GM12878 (cell line): ENCODE data around the gene TMEM184C. TPM values are rescaled to one million over a fixed set of nuclear protein-coding genes. Genes with fewer than 3 reads are reported as not detected.

ENCODE experiments used
- ATAC-seq: fragments of 200-7000 bp; cut with Tn5 transposase; 3 replicates; pipeline ENCODE4 v1.9.1; 2020; ENCODE audit warnings: mild to moderate bottlenecking, moderate library complexity
- BruUV-seq: library from RNA; stranded (reverse); fragments of 400-500 nt; replicated peaks from 2 replicates; lab custom pipeline; 2021; lab: Mats Ljungman, UMichigan
- CTCF ChIA-PET: fragments of 300-600 bp; sonication (Branson Sonifier 250); formaldehyde crosslinking; extraction: SDS; loops from one replicate; lab custom pipeline; 2021; ENCODE audit warnings: inconsistent platforms; lab: Yijun Ruan, JAX
- POLR2A ChIA-PET: fragments of 350-600 bp; formaldehyde crosslinking; extraction: SDS; loops from one replicate; lab custom pipeline; 2021; ENCODE audit warnings: inconsistent platforms; lab: Charles Lee
- RAD21 ChIA-PET: fragments of 300-600 bp; sonication (Branson Sonifier 250); formaldehyde crosslinking; loops from one replicate; lab custom pipeline; 2023; ENCODE audit warnings: antibody characterized with exemption; ENCODE audit not compliant: unreplicated experiment; lab: Charles Lee
- SMC1A ChIA-PET: fragments of 300-600 bp; sonication (Branson Sonifier 250); formaldehyde crosslinking; loops from one replicate; lab custom pipeline; 2023; ENCODE audit not compliant: unreplicated experiment, uncharacterized antibody; lab: Charles Lee
- DNase-seq: peaks from one replicate; pipeline ENCODE4 v3.0.0-alpha.2; 2011; ENCODE audit warnings: low read depth, low spot score
- FAIRE-seq: peaks from 3 replicates; lab custom pipeline; 2011; peaks lifted over from hg19 to GRCh38; lab: Jason Lieb, UNC
- H2AFZ ChIP-seq: 2 replicates; pipeline ENCODE4 v1.6.0; 2011; ENCODE audit warnings: low read depth, low read length, control low read depth; ENCODE audit not compliant: control insufficient read depth
- H3K27ac ChIP-seq: 2 replicates; pipeline ENCODE4 v1.5.1; 2011; ENCODE audit warnings: control low read depth; ENCODE audit not compliant: control insufficient read depth, insufficient read depth
- H3K27me3 ChIP-seq, 2 experiments: replicated peaks in 1 of 2; 2 replicates each; pipeline versions ENCODE4 v1.6.0 to v1.6.1; 2011; ENCODE audit warnings: low read length in 1 of 2; ENCODE audit not compliant: control insufficient read depth in 2 of 2, insufficient read depth in 2 of 2
- H3K36me3 ChIP-seq, 2 experiments: 2 replicates each; pipeline ENCODE4 v1.5.1; 2011; ENCODE audit warnings: low read length in 1 of 2; ENCODE audit not compliant: control insufficient read depth in 2 of 2, insufficient read depth in 2 of 2
- H3K4me1 ChIP-seq: 2 replicates; pipeline ENCODE4 v1.6.1; 2011; ENCODE audit warnings: mild to moderate bottlenecking, low read length, moderate library complexity, mixed read lengths; ENCODE audit not compliant: control insufficient read depth, insufficient read depth
- H3K4me2 ChIP-seq: 2 replicates; pipeline ENCODE4 v1.6.0; 2011; ENCODE audit warnings: control low read depth; ENCODE audit not compliant: control insufficient read depth, insufficient read depth
- H3K4me3 ChIP-seq: fragments of 200-600 bp; sonication (generic); 2 replicates; pipeline ENCODE4 v1.5.1; 2016
- H3K79me2 ChIP-seq: 2 replicates; pipeline ENCODE4 v1.6.0; 2011; ENCODE audit warnings: low read length; ENCODE audit not compliant: control insufficient read depth, insufficient read depth
- H3K9ac ChIP-seq: 2 replicates; pipeline ENCODE4 v1.8.0; 2011; ENCODE audit warnings: low read length, control low read depth, mixed read lengths; ENCODE audit not compliant: control insufficient read depth, insufficient read depth
- H3K9me3 ChIP-seq: replicated peaks from 3 replicates; pipeline ENCODE4 v1.5.1; 2011; ENCODE audit warnings: mild to moderate bottlenecking, low read length; ENCODE audit not compliant: control insufficient read depth, insufficient read depth
- H4K20me1 ChIP-seq: 2 replicates; pipeline ENCODE4 v1.6.0; 2011; ENCODE audit not compliant: control insufficient read depth, insufficient read depth
- ASH2L ChIP-seq: fragments of 300-600, 200-600 bp; sonication (generic); IDR thresholded peaks from 2 replicates; pipeline ENCODE4 v1.6.1; 2017; ENCODE audit warnings: low read depth, mild to moderate bottlenecking, borderline replicate concordance
- ATF7 ChIP-seq: fragments of 450-650 bp; IDR thresholded peaks from 2 replicates; pipeline ENCODE4 v1.6.1; 2016; ENCODE audit warnings: low read depth, mild to moderate bottlenecking
- CEBPB ChIP-seq, 2 experiments: fragments of 150-350 bp in 1 of 2; IDR thresholded peaks; 2 replicates each; pipeline ENCODE4 v1.6.1; 2012 to 2014; ENCODE audit warnings: low read depth in 2 of 2, low read length in 2 of 2, borderline replicate concordance in 1 of 2, inconsistent platforms in 1 of 2
- CREM ChIP-seq: IDR thresholded peaks from 2 replicates; pipeline ENCODE4 v1.6.1; 2014; ENCODE audit warnings: antibody characterized with exemption, low read depth
- MYC ChIP-seq: IDR thresholded peaks from 2 replicates; pipeline ENCODE4 v1.6.1; 2011; ENCODE audit warnings: mild to moderate bottlenecking, low read length, moderate library complexity, inconsistent platforms; ENCODE audit not compliant: insufficient read depth, insufficient replicate concordance, insufficient read length, severe bottlenecking
- PML ChIP-seq: IDR thresholded peaks from 2 replicates; pipeline ENCODE4 v1.6.1; 2012; ENCODE audit warnings: low read length, inconsistent platforms
- TCF3 ChIP-seq: IDR thresholded peaks from 2 replicates; pipeline ENCODE4 v1.6.1; 2012; ENCODE audit warnings: low read depth, mild to moderate bottlenecking, low read length, borderline replicate concordance; ENCODE audit not compliant: insufficient read depth
- ZBTB33 ChIP-seq: fragments of 450-650 bp; IDR thresholded peaks from 2 replicates; pipeline ENCODE4 v1.6.1; 2017; ENCODE audit warnings: mild to moderate bottlenecking
- WGBS: methylation state at CpG from one replicate; pipeline ENCODE4 v1.1.6; 2016; ENCODE audit warnings: low lambda C conversion rate; ENCODE audit not compliant: insufficient replicate concordance, insufficient coverage; ENCODE audit errors: missing lambda C conversion rate; 5-methylcytosine and 5-hydroxymethylcytosine counted together
- in situ Hi-C: fragments of 300-500 bp; cut with MboI; formaldehyde crosslinking; loops from 9 replicates; pipeline ENCODE4 v1.14.3; 2018; ENCODE audit warnings: mixed read lengths
- intact Hi-C: fragments of 100-400 bp; cut with micrococcal nuclease; formaldehyde crosslinking; loops from one replicate; pipeline ENCODE4 v1.14.2; 2022; ENCODE audit not compliant: unreplicated experiment
- polyA plus RNA-seq, 11 experiments: library from polyadenylated mRNA; depleted of rRNA in 4 of 11; unstranded in 6 of 11; stranded (reverse) in 5 of 11; fragments of >200 nt; fragmentation: Nextera tagmentation in 4 of 11; fragmentation: Illumina TruSeq in 1 of 11; extraction: Ambion mirVana in 4 of 11; extraction: Trizol in 1 of 11; gene quantifications; 1 replicate in 1 of 11; 2 replicates in 10 of 11; pipeline versions ENCODE4 v1.2.1 to v1.2.3, GENCODE V29; 2011 to 2016; ENCODE audit warnings: inconsistent platforms in 2 of 11, missing spikeins in 2 of 11, low read depth in 1 of 11
- total RNA-seq, 4 experiments: library from RNA; depleted of rRNA in 3 of 4; stranded (reverse); fragments of >200 nt in 3 of 4; fragmentation: Illumina TruSeq in 1 of 4; extraction: Trizol in 1 of 4; gene quantifications; 2 replicates each; pipeline versions ENCODE4 v1.2.1 to v1.2.3, GENCODE V29; 2013 to 2021

TMEM184C gene
- total and polyA plus RNA-seq, 10 of the 15 experiments (the other 5 are each of a cell fraction or from before 2014, with no cell fraction given) = 3.4 to 22.6 (median 18.2) TPM

DNA sequence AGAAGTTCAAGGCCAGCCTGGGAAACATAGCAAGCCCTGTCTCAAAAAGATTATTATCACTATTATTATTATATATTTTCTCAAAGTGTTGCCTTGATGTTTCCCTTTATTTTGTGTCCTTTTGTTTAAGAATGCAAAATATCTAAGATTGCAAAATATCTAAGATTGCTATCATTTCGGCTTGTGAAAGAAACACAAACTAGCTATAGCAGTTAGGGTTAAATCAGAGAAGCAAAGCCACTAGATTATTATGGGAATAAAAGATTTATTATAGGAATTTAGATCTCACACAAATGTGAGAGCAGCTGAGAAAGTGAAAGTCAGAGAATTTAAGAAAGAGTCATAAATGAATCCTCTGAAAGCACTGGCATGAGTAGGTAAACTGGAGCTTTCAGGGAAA, 18.0 kb upstream of the TMEM184C start:
- no peak overlapping the region for H3K4me3 ChIP-seq
- no peaks in the 10 kb centered on the region for H3K36me3 ChIP-seq
- ChIA-PET CTCF (interaction anchor here (1.0 to 10.3 kb wide), 4 partner anchors 10 to 439 kb away, joined by 3 to 105 read pairs (median 8); partner anchors contain the start of gene TMEM184C), RAD21 (interaction anchor here (2.0 to 7.7 kb wide), 2 partner anchors 9 to 267 kb away, joined by 6 to 85 read pairs; no protein-coding TSS in a partner anchor), POLR2A (interaction anchor here (1.0 kb wide), 1 partner anchor 17 kb away, joined by 3 read pairs; no protein-coding TSS in a partner anchor)
- H3K27ac ChIP-seq = no peak overlapping the region
- H2AFZ ChIP-seq = no peak overlapping the region
- H4K20me1 ChIP-seq = no peaks in the 10 kb centered on the region
- H3K4me2 ChIP-seq = no peak overlapping the region
- no peak for FAIRE-seq
- no peaks in the 10 kb centered on the region for H3K4me1 ChIP-seq
- no peak overlapping the region for H3K9ac ChIP-seq
- WGBS = 93% methylated on average over 1 of the region's 1 CpG
- no peak for DNase-seq
- H3K9me3 ChIP-seq = no peaks in the 10 kb centered on the region
- no TSS peak for BruUV-seq
- TF ChIP-seq ASH2L (no peak), TCF3 (no peak), MYC (no peak), PML (no peak), CEBPB (IDR thresholded peaks at IDR 0.05; ENCODE audit: borderline replicate concordance in 1 of 2, low read depth in 2 of 2, low read length in 2 of 2) (no peak), ATF7 (no peak)
- TF ChIP-seq, all 136 proteins: peak for 0
- H3K79me2 ChIP-seq = no peaks in the 10 kb centered on the region
- in situ Hi-C loops = no loop called here
- H3K27me3 ChIP-seq = no peaks in the 10 kb centered on the region; a peak in 1 of 4 replicates
- ATAC-seq = no peak
- intact Hi-C loops = no loop called here
- SMC1A ChIA-PET = interaction anchor here (1.0 to 2.9 kb wide), 5 partner anchors 13 to 267 kb away, joined by 3 to 11 read pairs (median 4); partner anchors contain the start of gene TMEM184C

DNA sequence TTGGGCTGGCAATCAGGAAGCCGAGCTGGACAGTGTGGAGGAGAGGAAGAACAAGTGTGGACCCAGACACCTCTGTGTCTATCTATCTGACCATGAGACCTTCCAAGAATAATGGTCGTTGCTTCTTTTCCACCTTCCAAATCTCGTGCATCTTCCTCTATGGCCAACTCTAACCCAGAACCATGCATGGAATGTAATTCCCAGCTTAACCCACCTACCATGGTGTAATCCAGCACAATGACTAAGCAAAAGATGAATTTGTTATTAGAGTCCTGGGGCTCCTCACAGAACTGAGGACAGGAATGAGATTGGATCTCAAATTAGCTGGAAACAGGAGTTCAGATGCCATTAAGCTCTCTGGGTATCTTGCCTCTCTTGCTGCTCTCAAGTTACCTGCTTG, 17.4 kb upstream of the TMEM184C start:
- Histone ChIP-seq H3K9me3 (no peaks in the 10 kb centered on the region), H3K4me2 (no peak overlapping the region), H4K20me1 (no peaks in the 10 kb centered on the region), H3K27me3 (no peaks in the 10 kb centered on the region; a peak in 1 of 4 replicates), H3K36me3 (no peaks in the 10 kb centered on the region), H3K4me3 (no peak overlapping the region), H3K27ac (no peak overlapping the region), H3K9ac (no peak overlapping the region), H3K4me1 (no peaks in the 10 kb centered on the region), H3K79me2 (no peaks in the 10 kb centered on the region), H2AFZ (no peak overlapping the region)
- ATAC-seq (no peak), FAIRE-seq (no peak), DNase-seq (no peak)
- intact Hi-C loops = no loop called here
- TF ChIP-seq ZBTB33 = no peak
- TF ChIP-seq CREM = no peak
- ChIA-PET SMC1A (interaction anchor here (0.9 to 2.9 kb wide), 6 partner anchors 10 to 267 kb away, joined by 3 to 11 read pairs (median 4); partner anchors contain the start of gene TMEM184C), POLR2A (interaction anchor here (1.0 kb wide), 1 partner anchor 17 kb away, joined by 3 read pairs; no protein-coding TSS in a partner anchor), CTCF (interaction anchor here (0.8 to 10.3 kb wide), 6 partner anchors 8 to 440 kb away, joined by 3 to 105 read pairs (median 3); partner anchors contain the start of gene TMEM184C), RAD21 (interaction anchor here (1.0 to 7.7 kb wide), 3 partner anchors 10 to 266 kb away, joined by 3 to 85 read pairs (median 6); no protein-coding TSS in a partner anchor)
- WGBS = 6% methylated on average over 3 of the region's 3 CpGs
- in situ Hi-C loops = no loop called here
- no TSS peak for BruUV-seq
